Central memory CD4-positive, alpha-beta T cell (primary cell): Measurements from ENCODE around the gene LRRC34.

Source experiments
- DNase-seq: peaks from one replicate; pipeline ENCODE4 v3.0.0; 2022

Gene LRRC34

DNA sequence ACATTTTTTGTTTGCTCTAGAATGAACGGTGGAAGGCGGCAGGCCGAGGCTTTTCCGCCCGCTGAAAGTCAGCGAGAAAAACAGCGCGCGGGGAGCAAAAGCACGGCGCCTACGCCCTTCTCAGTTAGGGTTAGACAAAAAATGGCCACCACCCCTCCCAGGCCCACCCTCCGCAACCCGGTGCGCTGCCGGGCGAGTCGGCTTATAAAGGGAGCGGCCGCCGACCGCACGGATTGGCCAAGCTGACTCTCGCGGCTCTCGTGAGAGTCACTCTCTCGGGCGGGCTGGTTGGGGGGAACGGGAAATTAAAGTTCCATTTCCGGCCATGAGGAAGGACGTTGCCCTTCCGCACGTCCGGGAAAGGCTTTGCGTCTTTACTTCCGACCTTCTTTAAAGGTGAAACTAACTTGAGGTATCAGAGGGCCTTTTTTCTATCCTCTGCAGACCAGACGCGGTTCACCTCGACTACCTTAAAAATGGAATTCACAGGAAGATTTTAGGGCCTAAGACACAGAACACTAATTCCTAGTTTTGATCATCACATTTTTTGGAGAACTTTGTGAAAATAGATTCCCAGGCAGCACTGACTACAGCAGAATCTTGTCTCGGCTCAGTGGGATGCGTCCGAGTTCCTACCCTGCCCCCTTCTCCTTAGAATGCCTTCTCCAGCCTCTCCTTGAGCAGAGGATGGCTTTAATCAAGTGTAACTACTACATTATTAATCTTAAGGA lies 47.7 kb downstream of the LRRC34 start, which contains the start of gene TERC:
TSS of gene TERC (minus strand) at position 179 of the 731 bp plus-strand sequence.
- DNase-seq, result peak; percentile 96

GRCh38 chr3:169764312-169764881 lies 48.3 kb downstream of the LRRC34 start:
- peak; percentile 69 for DNase-seq

DNA sequence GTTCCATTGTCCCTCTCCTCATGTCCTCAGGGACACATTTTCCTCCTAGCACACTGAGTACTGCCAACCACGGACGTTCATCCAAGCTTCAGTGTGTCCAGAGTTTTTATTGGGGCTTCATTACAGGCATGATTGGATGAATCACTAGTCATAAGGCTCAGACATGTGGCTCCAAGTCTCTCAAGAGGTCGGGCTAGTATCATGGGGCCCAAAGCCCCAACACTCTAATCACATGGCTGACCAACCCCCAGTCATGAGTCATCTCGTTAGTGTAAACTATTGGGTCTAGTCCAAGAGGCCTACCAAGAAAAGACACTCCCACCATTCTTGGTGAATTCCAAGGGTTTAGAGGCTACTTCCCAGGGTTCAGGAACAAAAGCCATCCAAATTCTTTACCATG lies 52.2 kb downstream of the LRRC34 start:
- DNase-seq, result no peak

DNA sequence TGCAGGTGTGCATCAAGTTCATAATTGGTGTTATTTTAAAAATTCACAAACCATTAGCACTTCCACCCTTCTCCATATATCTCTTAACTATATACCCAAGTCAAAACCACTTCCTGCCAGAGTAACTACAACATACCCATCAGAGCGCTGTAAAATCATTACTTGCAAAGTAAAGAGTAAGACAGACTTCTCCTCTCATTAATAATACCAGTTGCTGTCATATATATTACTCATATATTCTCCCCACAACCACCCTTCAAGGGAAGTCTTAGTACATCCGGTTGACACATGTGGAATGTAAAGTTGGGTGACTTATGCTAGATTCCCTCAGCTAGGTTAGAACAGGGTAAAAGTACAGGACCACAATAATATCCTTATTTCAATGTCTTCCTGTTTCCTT lies 53.4 kb downstream of the LRRC34 start:
- DNase-seq, result peak; percentile 19

DNA sequence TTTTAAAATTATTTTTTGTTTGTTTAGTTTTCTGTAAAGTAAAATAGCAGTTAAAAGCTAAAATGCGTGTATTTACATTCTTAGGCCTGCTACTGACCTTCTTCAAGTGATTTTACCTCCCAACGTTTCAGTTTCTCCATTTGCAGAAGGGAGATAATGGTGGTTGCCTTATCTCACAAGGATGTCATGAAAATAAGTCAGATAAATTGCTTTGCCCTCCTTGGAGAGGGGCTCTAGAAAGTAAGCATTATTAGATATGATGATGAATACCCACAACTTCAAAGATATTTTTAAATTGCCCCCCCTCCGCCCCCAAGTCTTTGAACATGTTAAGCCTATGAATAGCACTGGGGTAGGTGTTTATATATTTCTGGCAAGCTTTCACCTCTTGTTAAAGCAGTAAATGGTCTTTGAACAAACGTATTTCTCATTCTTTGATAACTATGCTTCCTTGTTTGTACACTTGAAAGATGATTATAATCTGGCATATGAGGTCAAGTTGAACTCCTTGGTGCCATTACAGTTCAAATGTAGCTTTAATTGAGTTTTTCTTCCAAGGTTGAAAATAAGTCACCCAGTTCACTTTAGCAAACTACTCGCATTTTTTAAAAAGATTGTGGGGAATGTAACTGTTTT lies 54.2 kb downstream of the LRRC34 start:
- no peak for DNase-seq

GRCh38 chr3:169755488-169755887 lies 57.2 kb downstream of the LRRC34 start:
- no peak for DNase-seq

DNA sequence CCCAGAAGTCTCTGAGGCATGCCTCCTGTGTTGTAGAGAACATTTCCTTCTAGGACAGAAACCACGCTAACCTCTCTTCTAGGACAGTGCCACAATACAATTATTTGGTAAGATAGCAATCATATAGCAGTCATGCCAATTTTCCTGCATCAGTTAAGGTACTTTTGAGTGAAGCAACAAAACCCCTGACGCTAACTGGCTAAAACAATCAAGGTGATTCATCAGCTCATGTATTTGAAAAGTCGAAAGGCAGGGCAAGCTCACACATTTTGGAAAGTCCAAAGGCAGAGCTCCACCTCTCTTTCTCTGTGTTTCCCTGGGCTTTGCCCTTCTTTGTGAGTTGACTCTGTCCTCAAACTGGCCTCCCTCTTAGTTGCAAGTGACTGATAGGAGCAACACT lies 58.0 kb downstream of the LRRC34 start:
- no peak for DNase-seq

DNA sequence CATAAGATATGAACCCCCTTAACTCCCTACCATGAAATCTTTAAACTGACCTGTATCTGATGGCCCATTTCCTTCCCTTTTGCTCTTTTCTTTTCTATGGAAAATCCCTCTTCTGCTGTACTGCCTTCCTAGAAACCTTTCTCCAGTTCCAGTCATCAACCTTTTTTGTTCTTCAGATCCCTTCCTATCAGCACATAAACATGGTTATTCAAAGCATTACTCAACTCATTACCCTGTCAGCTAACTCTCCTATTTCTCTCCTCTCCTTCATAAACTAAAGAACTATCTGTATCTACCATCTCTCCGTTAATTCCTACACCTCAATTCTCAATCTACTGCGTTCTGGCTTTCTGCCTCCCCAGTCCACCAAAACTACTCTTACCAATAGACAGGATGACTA lies 60.8 kb downstream of the LRRC34 start:
- no peak for DNase-seq

DNA sequence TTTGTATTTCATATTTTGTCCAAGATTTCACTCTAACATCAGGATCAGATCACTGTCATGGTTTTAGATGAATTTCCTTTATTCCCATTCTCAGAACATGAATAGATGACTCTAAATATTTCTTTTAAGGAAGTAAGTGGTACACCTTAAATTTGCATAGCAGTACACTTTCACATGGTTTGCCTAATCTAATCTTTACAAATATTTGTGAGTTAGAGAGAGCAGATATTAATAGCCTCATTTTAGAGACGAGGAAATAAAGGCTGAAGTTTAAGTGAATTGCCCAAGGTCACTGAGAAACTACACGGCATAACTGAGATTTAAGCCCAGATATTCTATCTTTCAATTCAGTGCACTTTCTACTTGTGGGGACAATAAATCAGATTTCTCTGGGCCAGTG lies 62.0 kb downstream of the LRRC34 start:
- no peak for DNase-seq

DNA sequence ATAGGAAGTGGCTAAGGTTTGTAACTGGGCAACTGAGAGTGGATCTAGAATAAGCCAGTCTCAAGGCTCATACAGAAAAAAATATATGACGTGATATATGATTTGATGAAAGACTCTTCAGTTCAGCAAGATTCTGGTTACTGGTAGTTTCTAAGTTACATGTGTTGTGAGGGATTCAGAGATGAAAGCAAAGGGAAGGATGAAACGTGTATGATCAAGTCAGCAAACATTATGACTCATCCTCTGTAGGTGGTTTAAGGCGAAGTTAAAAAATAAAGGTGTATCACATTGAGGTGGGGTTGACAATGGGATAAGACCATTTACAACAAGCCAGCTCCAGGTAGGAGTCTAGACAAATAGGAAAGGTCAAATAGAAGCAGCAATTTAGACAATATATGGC lies 64.0 kb downstream of the LRRC34 start:
- no peak for DNase-seq

DNA sequence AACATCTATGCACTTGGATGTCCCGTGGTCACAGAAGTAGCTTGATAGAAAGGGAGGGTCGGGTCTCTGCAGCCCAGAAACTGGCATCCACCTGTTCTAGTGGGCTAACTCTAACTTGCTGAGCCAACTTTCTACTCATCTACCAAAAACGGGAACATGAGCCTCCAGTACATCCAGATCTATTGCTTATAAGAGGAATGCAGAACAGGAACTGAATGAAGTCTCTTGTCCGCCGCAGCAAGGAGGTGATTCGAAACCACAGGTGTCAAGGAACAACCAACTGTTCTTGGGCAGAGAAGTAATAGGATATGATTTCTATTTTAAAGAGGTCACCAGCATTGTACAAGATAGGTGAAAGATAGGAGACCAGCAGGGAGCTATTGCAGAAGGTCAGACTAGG lies 65.8 kb downstream of the LRRC34 start:
- DNase-seq, result no peak

GRCh38 chr3:169744366-169745054 lies 68.2 kb downstream of the LRRC34 start:
- no peak for DNase-seq
